MM.1S (cell line): ENCODE results near the gene RPS3.

ENCODE experiments used
- CTCF ChIP-seq: fragments of 300-600 bp; sonication (generic); IDR thresholded peaks from 2 replicates; pipeline ENCODE4 v1.5.1; 2016; ENCODE audit warnings: antibody characterized with exemption, low read length, mixed read lengths
- EZH2 ChIP-seq: fragments of 300-600 bp; sonication (generic); optimal IDR thresholded peaks from 2 replicates; pipeline ENCODE3; 2017; ENCODE audit warnings: low read depth, mild to moderate bottlenecking, antibody characterized with exemption, low read length, mixed read lengths

- TF ChIP-seq CTCF (no peak), EZH2 (no peak)
Observed at GRCh38 chr11:75403983-75404658, 4.8 kb downstream of the RPS3 start.
